HepG2 (cell line): ENCODE measurements around the gene TMEM117. TPM values are rescaled to one million over a fixed set of nuclear protein-coding genes. Genes with fewer than 3 reads are reported as not detected.
A peak's percentile ranks its signal among the peaks of the same experiment; 100 is the strongest.

Experiments
- ATAC-seq: fragments of 200-7000 bp; cut with Tn5 transposase; 3 replicates; pipeline ENCODE4 v1.9.1; 2020; ENCODE audit warnings: mild to moderate bottlenecking, moderate library complexity
- BruUV-seq: library from RNA; stranded (reverse); fragments of 400-500 nt; replicated peaks from 2 replicates; lab custom pipeline; 2021; lab: Mats Ljungman, UMichigan
- CTCF ChIA-PET: fragments of 300-600 bp; formaldehyde crosslinking; extraction: SDS; loops from one replicate; lab custom pipeline; 2021; ENCODE audit warnings: low total read pairs, inconsistent platforms, low intra/inter-chr PET ratio; lab: Yijun Ruan, JAX
- POLR2A ChIA-PET: fragments of 350-600 bp; sonication (Branson Sonifier 250); formaldehyde crosslinking; loops from one replicate; lab custom pipeline; 2020; ENCODE audit warnings: antibody characterized with exemption, inconsistent platforms; lab: Yijun Ruan, JAX
- DNase-seq: peaks from one replicate; pipeline ENCODE4 v3.0.0-alpha.2; 2015; ENCODE audit warnings: low spot score
- FAIRE-seq: peaks from 3 replicates; lab custom pipeline; 2011; peaks lifted over from hg19 to GRCh38; lab: Jason Lieb, UNC
- H2AFZ ChIP-seq: one replicate; pipeline ENCODE4 v1.6.1; 2011; ENCODE audit warnings: low read length, inconsistent platforms
- H3K27ac ChIP-seq: fragments of 300-600 bp; 3 replicates; pipeline ENCODE4 v1.8.0; 2011; ENCODE audit warnings: mixed run types, mild to moderate bottlenecking, mixed read lengths, low read length, inconsistent platforms; ENCODE audit not compliant: insufficient read depth; ENCODE audit errors: extremely low read length
- H3K27me3 ChIP-seq, 2 experiments: fragments of 200-600 bp in 1 of 2; 2 replicates in 1 of 2; 3 replicates in 1 of 2; pipeline versions ENCODE4 v1.6.0 to v1.8.0; 2011; ENCODE audit warnings: low read length in 2 of 2, mild to moderate bottlenecking in 2 of 2, moderate library complexity in 2 of 2, inconsistent platforms in 1 of 2; ENCODE audit not compliant: insufficient read depth in 2 of 2, control insufficient read depth in 1 of 2
- H3K36me3 ChIP-seq, 2 experiments: fragments of 200-600 bp in 1 of 2; replicated peaks in 1 of 2; 2 replicates in 1 of 2; 3 replicates in 1 of 2; pipeline versions ENCODE4 v1.5.1 to v1.8.0; 2011; ENCODE audit warnings: low read length in 2 of 2, inconsistent platforms in 1 of 2; ENCODE audit not compliant: insufficient read depth in 2 of 2, control insufficient read depth in 1 of 2
- H3K4me1 ChIP-seq: 2 replicates; pipeline ENCODE4 v1.5.1; 2012; ENCODE audit warnings: low read length, inconsistent platforms; ENCODE audit not compliant: insufficient read depth
- H3K4me2 ChIP-seq: 2 replicates; pipeline ENCODE4 v1.6.0; 2011; ENCODE audit warnings: low read depth, low read length, inconsistent platforms
- H3K4me3 ChIP-seq, 3 experiments: fragments of 200-600 bp in 1 of 3; sonication (generic), shearing (Covaris generic) in 1 of 3; replicated peaks in 1 of 3; 2 replicates each; pipeline ENCODE4 v1.5.1; 2011 to 2016; ENCODE audit warnings: low read length in 3 of 3, inconsistent platforms in 2 of 3, low read depth in 2 of 3, mild to moderate bottlenecking in 2 of 3, control low read depth in 1 of 3, mixed read lengths in 1 of 3; ENCODE audit not compliant: insufficient read depth in 1 of 3
- H3K79me2 ChIP-seq: one replicate; pipeline ENCODE4 v1.6.1; 2011; ENCODE audit warnings: low read length, inconsistent platforms; ENCODE audit not compliant: insufficient read depth
- H3K9ac ChIP-seq: 2 replicates; pipeline ENCODE4 v1.6.0; 2011; ENCODE audit warnings: mild to moderate bottlenecking, low read depth, low read length, inconsistent platforms; ENCODE audit not compliant: insufficient read depth
- H3K9me3 ChIP-seq: 2 replicates; pipeline ENCODE4 v1.5.1; 2012; ENCODE audit warnings: mild to moderate bottlenecking, low read length
- H4K20me1 ChIP-seq: 2 replicates; pipeline ENCODE4 v1.6.0; 2011; ENCODE audit warnings: inconsistent platforms, mild to moderate bottlenecking, low read length, moderate library complexity; ENCODE audit not compliant: insufficient read depth
- ARNTL ChIP-seq: sonication (generic); formaldehyde crosslinking; IDR thresholded peaks from 2 replicates; pipeline ENCODE4 v1.4.0; 2020; ENCODE audit warnings: mild to moderate bottlenecking, missing genetic modification reagents
- CEBPG ChIP-seq: IDR thresholded peaks from 2 replicates; pipeline ENCODE4 v1.6.1; 2016
- HDAC2 ChIP-seq: sonication (generic); formaldehyde crosslinking; IDR thresholded peaks from 2 replicates; pipeline ENCODE4 v1.4.0; 2020; ENCODE audit warnings: missing genetic modification reagents
- NCOA1 ChIP-seq: sonication (generic); formaldehyde crosslinking; IDR thresholded peaks from 2 replicates; pipeline ENCODE4 v1.9.0; 2021; ENCODE audit warnings: missing genetic modification reagents
- PHF21A ChIP-seq: sonication (generic); formaldehyde crosslinking; IDR thresholded peaks from 2 replicates; pipeline ENCODE4 v1.5.0; 2020; ENCODE audit warnings: mild to moderate bottlenecking, missing genetic modification reagents
- SMARCC2 ChIP-seq: fragments of 450-650 bp; IDR thresholded peaks from 2 replicates; pipeline ENCODE4 v1.6.1; 2017; ENCODE audit warnings: antibody characterized with exemption, mild to moderate bottlenecking
- ZNF557 ChIP-seq: sonication (generic); formaldehyde crosslinking; IDR thresholded peaks from 2 replicates; pipeline ENCODE4 v1.4.0; 2020; ENCODE audit warnings: missing genetic modification reagents
- ZNF598 ChIP-seq: sonication (generic); formaldehyde crosslinking; IDR thresholded peaks from 2 replicates; pipeline ENCODE4 v1.5.1; 2020; ENCODE audit warnings: mild to moderate bottlenecking, missing genetic modification reagents, borderline replicate concordance
- ZNF678 ChIP-seq: sonication (generic); formaldehyde crosslinking; IDR thresholded peaks from 2 replicates; pipeline ENCODE4 v1.4.0; 2020; ENCODE audit warnings: mild to moderate bottlenecking, missing genetic modification reagents
- ZNF75D ChIP-seq: sonication (generic); formaldehyde crosslinking; IDR thresholded peaks from 2 replicates; pipeline ENCODE4 v1.8.1; 2023; ENCODE audit warnings: missing genetic modification reagents, mild to moderate bottlenecking, borderline replicate concordance
- WGBS: methylation state at CpG from one replicate; pipeline ENCODE4 v1.1.6; 2017; ENCODE audit warnings: low lambda C conversion rate; 5-methylcytosine and 5-hydroxymethylcytosine counted together
- in situ Hi-C: cut with HindIII; loops from 2 replicates; pipeline ENCODE4 v1.10.0; 2017; ENCODE audit warnings: low pct_unique_long_range_greater_than_20kb; ENCODE audit not compliant: extremely low pct_ligation_motif_present
- intact Hi-C: fragments of 100-400 bp; cut with micrococcal nuclease; formaldehyde crosslinking; loops from one replicate; pipeline ENCODE4 v1.10.0; 2022; ENCODE audit not compliant: unreplicated experiment
- polyA plus RNA-seq, 8 experiments: library from polyadenylated mRNA; depleted of rRNA in 3 of 8; stranded (reverse) in 7 of 8; unstranded in 1 of 8; fragments of >200 nt; fragmentation: Illumina TruSeq in 4 of 8; extraction: Trizol in 4 of 8; gene quantifications; 2 replicates each; pipeline versions ENCODE4 v1.2.1 to v1.2.3, GENCODE V29; 2011 to 2016; ENCODE audit warnings: low read depth in 4 of 8, missing spikeins in 1 of 8, mixed read lengths in 1 of 8; ENCODE audit not compliant: insufficient read depth in 1 of 8
- total RNA-seq, 5 experiments: library from RNA; depleted of rRNA; stranded (reverse); fragments of >200 nt; fragmentation: Illumina TruSeq; extraction: Trizol; gene quantifications; 2 replicates each; pipeline ENCODE4 v1.2.3, GENCODE V29; 2016; ENCODE audit warnings: low read depth in 1 of 5
- TF ChIP-seq, protein P1 (sequence below): sonication (generic); formaldehyde crosslinking; IDR thresholded peaks from 2 replicates; pipeline ENCODE4 v1.8.1; 2023; ENCODE audit warnings: mild to moderate bottlenecking, missing genetic modification reagents, borderline replicate concordance

Gene TMEM117
- total and polyA plus RNA-seq, 2 of the 13 experiments (the other 11 are each of a cell fraction or from before 2014, with no cell fraction given): 2.8 to 8.5 TPM

- Histone ChIP-seq H2AFZ (peak overlapping the region; percentile 39), H3K4me1 (peaks cover 26% of the 10 kb centered on the region), H3K36me3 (peaks cover 0 to 9% of the 10 kb centered on the region in 2 experiments; a peak in 2 of 5 replicates), H3K79me2 (peaks cover 26% of the 10 kb centered on the region), H3K4me3 (peak overlapping the region; percentile 97 to 100 (median 98)), H4K20me1 (no peaks in the 10 kb centered on the region), H3K4me2 (peak overlapping the region; percentile 85), H3K27ac (peak overlapping the region; percentile 96), H3K27me3 (no peaks in the 10 kb centered on the region), H3K9ac (peak overlapping the region; percentile 98), H3K9me3 (no peaks in the 10 kb centered on the region)
- DNase-seq (no peak), FAIRE-seq (no peak)
- TSS peak; percentile 87 for BruUV-seq
- in situ Hi-C loops: no loop called here
- POLR2A ChIA-PET: interaction anchor here (0.5 to 3.2 kb wide), 8 partner anchors 10 to 121 kb away, joined by 3 to 17 read pairs (median 7); partner anchors contain the start of genes IRAK4, PUS7L and TMEM117
- 3% methylated on average over 3 of the region's 3 CpGs for WGBS
- TF ChIP-seq ARNTL (CRISPR knock-in tag) (no peak), CEBPG (CRISPR knock-in tag) (no peak), ZNF678 (CRISPR knock-in tag) (no peak), NCOA1 (no peak), ZNF557 (CRISPR knock-in tag) (no peak), HDAC2 (no peak), PHF21A (CRISPR knock-in tag) (no peak), ZNF75D (CRISPR knock-in tag) (no peak), SMARCC2 (no peak), ZNF598 (CRISPR knock-in tag) (no peak)
- TF ChIP-seq, protein P1, sequence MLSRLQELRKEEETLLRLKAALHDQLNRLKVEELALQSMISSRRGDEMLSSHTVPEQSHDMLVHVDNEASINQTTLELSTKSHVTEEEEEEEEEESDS (CRISPR knock-in tag): no peak
- TF ChIP-seq, all 625 proteins: peak for 0
- CTCF ChIA-PET: no interaction called here
- ATAC-seq: no peak
- intact Hi-C loops: loop anchor here (5.0 kb wide), 1 partner anchor 49 kb away; the partner anchor contains the start of genes IRAK4 and PUS7L
Measured at GRCh38 chr12:43806737-43807072, 29.2 kb upstream of the TMEM117 start.
